Calu3 (cell line): ENCODE data around the gene RBMS2. TPM values are rescaled to one million over a fixed set of nuclear protein-coding genes. Genes with fewer than 3 reads are reported as not detected.
"Not testable (repeated sequence)": the region's sequence is repeated elsewhere in the genome, so short reads cannot be mapped to it uniquely, and the experiment has no call there.

Experiments
- BruUV-seq: library from RNA; stranded (reverse); fragments of 400-500 nt; replicated peaks from 2 replicates; lab custom pipeline; 2021; lab: Mats Ljungman, UMichigan
- CTCF ChIA-PET: fragments of 300-600 bp; sonication (Branson Sonifier 250); formaldehyde crosslinking; loops from one replicate; lab custom pipeline; 2022; ENCODE audit warnings: antibody characterized with exemption; lab: Charles Lee
- DNase-seq: peaks from one replicate; pipeline ENCODE4 v3.0.0; 2022
- H3K27ac Mint-ChIP-seq: one replicate; pipeline ENCODE4 v1.8.0; 2022; ENCODE audit warnings: mixed read lengths; ENCODE audit not compliant: unreplicated experiment
- H3K27me3 Mint-ChIP-seq: one replicate; pipeline ENCODE4 v1.8.0; 2022; ENCODE audit warnings: mixed read lengths; ENCODE audit not compliant: unreplicated experiment
- H3K36me3 Mint-ChIP-seq: one replicate; pipeline ENCODE4 v1.8.0; 2022; ENCODE audit warnings: mild to moderate bottlenecking, moderate library complexity, mixed read lengths; ENCODE audit not compliant: insufficient read depth, unreplicated experiment
- H3K4me1 Mint-ChIP-seq: one replicate; pipeline ENCODE4 v1.8.0; 2022; ENCODE audit warnings: mild to moderate bottlenecking, low read depth, mixed read lengths; ENCODE audit not compliant: unreplicated experiment
- H3K4me3 Mint-ChIP-seq: one replicate; pipeline ENCODE4 v1.8.0; 2022; ENCODE audit warnings: mild to moderate bottlenecking, low read depth, moderate library complexity, mixed read lengths; ENCODE audit not compliant: unreplicated experiment
- H3K9me3 Mint-ChIP-seq: one replicate; pipeline ENCODE4 v1.8.0; 2022; ENCODE audit warnings: low read depth, mixed read lengths; ENCODE audit not compliant: unreplicated experiment
- intact Hi-C: fragments of 100-400 bp; cut with micrococcal nuclease; formaldehyde crosslinking; loops from one replicate; pipeline ENCODE4 v1.10.0; 2022; ENCODE audit not compliant: unreplicated experiment
- total RNA-seq: library from RNA; stranded (reverse); gene quantifications from 2 replicates; pipeline ENCODE4 v1.2.3, GENCODE V29; 2022
- TF ChIP-seq, protein P1 (sequence below): fragments of 200-600 bp; IDR thresholded peaks from one replicate; pipeline ENCODE4 v1.8.0; 2022; ENCODE audit warnings: antibody characterized with exemption; ENCODE audit not compliant: unreplicated experiment

Gene RBMS2
- total RNA-seq, 1 experiment from 2014 or later, result 105 TPM

DNA sequence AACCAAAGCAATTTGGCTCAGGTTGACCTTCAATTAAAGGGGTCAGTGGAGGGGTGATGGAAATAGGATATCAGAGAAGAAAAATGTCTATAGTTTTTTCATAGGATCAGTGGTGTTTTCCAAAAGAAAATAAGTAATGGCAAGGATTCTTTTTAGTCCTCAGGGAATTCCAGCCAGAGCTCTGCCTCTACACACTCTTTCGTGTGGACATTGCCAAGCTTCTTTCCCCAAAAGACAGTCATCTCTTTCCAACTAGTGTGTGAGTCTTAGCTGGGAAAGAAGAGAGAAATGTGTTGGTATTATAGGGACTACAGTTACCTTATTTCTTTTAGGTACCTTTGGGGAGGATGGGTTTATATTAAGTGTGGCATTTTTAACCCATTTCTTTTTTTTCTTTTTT is 46.5 kb downstream of the RBMS2 start:
- TF ChIP-seq, protein P1, sequence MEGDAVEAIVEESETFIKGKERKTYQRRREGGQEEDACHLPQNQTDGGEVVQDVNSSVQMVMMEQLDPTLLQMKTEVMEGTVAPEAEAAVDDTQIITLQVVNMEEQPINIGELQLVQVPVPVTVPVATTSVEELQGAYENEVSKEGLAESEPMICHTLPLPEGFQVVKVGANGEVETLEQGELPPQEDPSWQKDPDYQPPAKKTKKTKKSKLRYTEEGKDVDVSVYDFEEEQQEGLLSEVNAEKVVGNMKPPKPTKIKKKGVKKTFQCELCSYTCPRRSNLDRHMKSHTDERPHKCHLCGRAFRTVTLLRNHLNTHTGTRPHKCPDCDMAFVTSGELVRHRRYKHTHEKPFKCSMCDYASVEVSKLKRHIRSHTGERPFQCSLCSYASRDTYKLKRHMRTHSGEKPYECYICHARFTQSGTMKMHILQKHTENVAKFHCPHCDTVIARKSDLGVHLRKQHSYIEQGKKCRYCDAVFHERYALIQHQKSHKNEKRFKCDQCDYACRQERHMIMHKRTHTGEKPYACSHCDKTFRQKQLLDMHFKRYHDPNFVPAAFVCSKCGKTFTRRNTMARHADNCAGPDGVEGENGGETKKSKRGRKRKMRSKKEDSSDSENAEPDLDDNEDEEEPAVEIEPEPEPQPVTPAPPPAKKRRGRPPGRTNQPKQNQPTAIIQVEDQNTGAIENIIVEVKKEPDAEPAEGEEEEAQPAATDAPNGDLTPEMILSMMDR, result no peak
- Mint-ChIP-seq H3K4me3 (no peak overlapping the region), H3K36me3 (peaks cover 74% of the 10 kb centered on the region), H3K4me1 (peaks cover 8% of the 10 kb centered on the region), H3K9me3 (no peaks in the 10 kb centered on the region), H3K27ac (no peak overlapping the region), H3K27me3 (no peaks in the 10 kb centered on the region)
- no TSS peak for BruUV-seq
- CTCF ChIA-PET, result interaction anchor here (0.6 kb wide), 1 partner anchor 303 kb away, joined by 4 read pairs; no protein-coding TSS in a partner anchor
- no peak for DNase-seq
- intact Hi-C loops, result no loop called here

DNA sequence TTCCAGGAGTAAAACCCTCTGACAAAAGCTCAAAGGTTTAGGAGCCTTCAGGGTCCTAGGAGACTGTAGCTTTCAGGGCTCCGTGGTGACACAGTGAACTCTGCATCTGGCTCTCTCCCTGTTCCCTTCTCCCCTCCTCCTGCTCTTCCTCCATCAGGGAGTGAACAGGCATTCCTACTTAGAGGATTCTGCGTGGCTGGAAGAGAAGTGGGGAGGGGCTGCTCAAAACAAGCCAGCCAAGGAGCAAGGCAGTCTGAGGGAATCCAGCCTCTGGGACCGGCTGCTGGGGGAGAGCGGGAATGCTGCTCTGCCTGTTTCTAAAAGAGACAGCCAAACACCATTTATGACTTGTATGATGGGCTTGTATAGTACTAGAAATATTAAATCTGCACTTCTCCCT is 49.5 kb downstream of the RBMS2 start:
- BruUV-seq, result no TSS peak
- Mint-ChIP-seq H3K4me3 (no peak overlapping the region), H3K36me3 (peaks cover 71% of the 10 kb centered on the region), H3K27ac (no peak overlapping the region), H3K4me1 (no peaks in the 10 kb centered on the region), H3K27me3 (no peaks in the 10 kb centered on the region), H3K9me3 (no peaks in the 10 kb centered on the region)
- TF ChIP-seq, protein P1, result no peak
- no peak for DNase-seq
- intact Hi-C loops, result no loop called here
- CTCF ChIA-PET, result interaction anchor here (0.5 to 0.7 kb wide), 2 partner anchors 54 to 147 kb away, joined by 3 to 4 read pairs; no protein-coding TSS in a partner anchor

DNA sequence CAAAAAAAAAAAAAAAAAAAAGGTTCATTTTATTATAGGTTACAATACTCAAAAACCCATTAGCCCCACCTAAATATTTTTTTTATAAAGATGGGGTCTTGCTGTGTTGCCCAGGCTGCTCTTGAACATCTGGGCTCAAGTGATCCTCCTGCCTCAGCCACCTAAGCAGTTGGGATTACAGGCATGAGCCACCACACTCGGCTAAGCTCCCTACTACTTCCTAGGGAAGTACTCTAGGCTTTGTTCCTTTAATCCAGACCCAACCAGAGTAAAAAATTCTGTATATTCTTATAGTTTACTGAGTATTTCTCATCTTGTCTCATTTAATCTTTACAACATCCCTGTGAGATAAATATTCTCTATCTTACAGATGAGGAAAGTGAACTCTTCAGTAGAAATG is 50.7 kb downstream of the RBMS2 start:
- TF ChIP-seq, protein P1, result no peak
- peaks cover 61% of the 10 kb centered on the region for H3K36me3 Mint-ChIP-seq
- CTCF ChIA-PET, result interaction anchor here (0.7 to 1.2 kb wide), 2 partner anchors 44 to 57 kb away, joined by 4 to 12 read pairs; no protein-coding TSS in a partner anchor
- no peak overlapping the region for H3K27ac Mint-ChIP-seq
- H3K4me3 Mint-ChIP-seq, result no peak overlapping the region
- H3K27me3 Mint-ChIP-seq, result no peaks in the 10 kb centered on the region
- intact Hi-C loops, result no loop called here
- H3K9me3 Mint-ChIP-seq, result no peaks in the 10 kb centered on the region
- H3K4me1 Mint-ChIP-seq, result no peaks in the 10 kb centered on the region
- BruUV-seq, result no TSS peak
- DNase-seq, result no peak

GRCh38 chr12:56574210-56574609 is 52.6 kb downstream of the RBMS2 start:
- no peak for DNase-seq
- intact Hi-C loops, result no loop called here
- Mint-ChIP-seq H3K27me3 (no peaks in the 10 kb centered on the region), H3K4me1 (no peaks in the 10 kb centered on the region), H3K27ac (no peak overlapping the region), H3K4me3 (no peak overlapping the region), H3K9me3 (no peaks in the 10 kb centered on the region), H3K36me3 (peaks cover 48% of the 10 kb centered on the region)
- no TSS peak for BruUV-seq
- CTCF ChIA-PET, result interaction anchor here (2.3 kb wide), 1 partner anchor 60 kb away, joined by 14 read pairs; no protein-coding TSS in a partner anchor
- TF ChIP-seq, protein P1, result no peak

DNA sequence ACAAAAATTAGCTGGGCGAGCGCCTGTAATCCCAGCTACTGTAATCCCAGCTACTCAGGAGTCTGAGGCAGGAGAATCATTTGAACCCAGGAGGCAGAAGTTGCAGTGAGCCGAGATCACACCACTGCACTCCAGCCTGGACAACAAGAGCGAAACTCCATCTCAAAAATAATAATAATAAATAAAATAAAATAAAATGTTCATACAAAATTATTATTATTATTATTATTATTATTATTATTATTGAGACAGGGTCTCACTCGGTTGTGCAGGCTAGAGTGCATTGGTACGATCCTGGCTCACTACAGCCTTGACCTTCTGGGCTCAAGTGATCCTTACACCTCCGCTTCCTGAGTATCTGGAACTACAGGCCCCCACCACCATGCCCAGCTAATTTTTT is 55.6 kb downstream of the RBMS2 start:
- H3K36me3 Mint-ChIP-seq, result peaks cover 54% of the 10 kb centered on the region
- BruUV-seq, intact Hi-C loops, H3K4me1 Mint-ChIP-seq, DNase-seq, H3K27ac Mint-ChIP-seq, H3K4me3 Mint-ChIP-seq, H3K9me3 Mint-ChIP-seq, H3K27me3 Mint-ChIP-seq: not testable (repeated sequence)
- CTCF ChIA-PET, result interaction anchor here (0.6 to 0.7 kb wide), 2 partner anchors 16 to 260 kb away, joined by 3 to 6 read pairs; no protein-coding TSS in a partner anchor
